GM19372 (cell line): Measurements from ENCODE around the gene HOXA6.

Experiments used
- ATAC-seq: cut with Tn5 transposase; IDR thresholded peaks from one replicate; pipeline ENCODE4 v1.9.1; 2021; ENCODE audit warnings: mild to moderate bottlenecking, low read depth, moderate library complexity; ENCODE audit not compliant: unreplicated experiment

HOXA6 gene

GRCh38 chr7:27147199-27148030 lies at the start of gene HOXA6:
HOXA6 (minus strand) TSS chr7:27147774; CDS start chr7:27147749, 25 bp downstream.
- no peak for ATAC-seq

- no peak for ATAC-seq
Measured at GRCh38 chr7:27196287-27196767, 48.8 kb upstream of the HOXA6 start.

- ATAC-seq: no peak
Measured at GRCh38 chr7:27194686-27195379, 47.3 kb upstream of the HOXA6 start.

- ATAC-seq: no peak
Measured at GRCh38 chr7:27194002-27194352, 46.4 kb upstream of the HOXA6 start.

GRCh38 chr7:27193335-27194001 lies 45.9 kb upstream of the HOXA6 start:
- ATAC-seq: no peak

GRCh38 chr7:27192546-27193334 lies 45.2 kb upstream of the HOXA6 start:
- no peak for ATAC-seq

- no peak for ATAC-seq
Measured at GRCh38 chr7:27191833-27192545, 44.4 kb upstream of the HOXA6 start.

GRCh38 chr7:27191161-27191731 lies 43.7 kb upstream of the HOXA6 start:
- no peak for ATAC-seq

- no peak for ATAC-seq
Measured at GRCh38 chr7:27189997-27190748, 42.6 kb upstream of the HOXA6 start.

- ATAC-seq: no peak
Measured at GRCh38 chr7:27189295-27189996, 41.9 kb upstream of the HOXA6 start.

- no peak for ATAC-seq
Measured at GRCh38 chr7:27188386-27189294, 41.1 kb upstream of the HOXA6 start.

GRCh38 chr7:27187475-27188385 lies 40.2 kb upstream of the HOXA6 start:
- ATAC-seq: no peak

GRCh38 chr7:27186668-27187474 lies 39.3 kb upstream of the HOXA6 start:
- no peak for ATAC-seq

GRCh38 chr7:27185854-27186667 lies 38.5 kb upstream of the HOXA6 start:
- no peak for ATAC-seq
